Lung (tissue), 12 donors: Measurements from ENCODE around the gene SSBP3. TPM values are rescaled to one million over a fixed set of nuclear protein-coding genes. Genes with fewer than 3 reads are reported as not detected.

ENCODE experiments used
- ATAC-seq: fragments of 200-7000 bp; cut with Tn5 transposase; one replicate; pipeline ENCODE4 v1.9.1; 2020; ENCODE audit warnings: moderate number of reproducible peaks; ENCODE audit not compliant: insufficient read depth, low FRiP score
- DNase-seq, 3 donors: peaks; one replicate each; pipeline ENCODE4 v3.0.0-alpha.2; 2013 to 2017
- H3K27ac ChIP-seq, 2 donors: one replicate each; pipeline ENCODE4 v1.5.1; 2013; ENCODE audit warnings: mild to moderate bottlenecking in 2 of 2, moderate library complexity in 2 of 2, control low read depth in 1 of 2, inconsistent platforms in 1 of 2, low read depth in 1 of 2, low read length in 1 of 2
- H3K27me3 ChIP-seq, 3 donors: one replicate each; pipeline ENCODE4 v1.5.1; 2013; ENCODE audit warnings: low read length in 2 of 3; ENCODE audit not compliant: control insufficient read depth in 3 of 3, insufficient read depth in 3 of 3
- H3K36me3 ChIP-seq, 4 donors: one replicate each; pipeline ENCODE4 v1.5.1; 2013; ENCODE audit warnings: low read length in 4 of 4, mild to moderate bottlenecking in 1 of 4, moderate library complexity in 1 of 4; ENCODE audit not compliant: control insufficient read depth in 4 of 4, insufficient read depth in 4 of 4
- H3K4me1 ChIP-seq, 5 donors: one replicate each; pipeline ENCODE4 v1.5.1; 2013; ENCODE audit warnings: low read length in 5 of 5, mild to moderate bottlenecking in 2 of 5, moderate library complexity in 1 of 5; ENCODE audit not compliant: control insufficient read depth in 5 of 5, insufficient read depth in 5 of 5
- H3K4me3 ChIP-seq: one replicate; pipeline ENCODE4 v1.5.1; 2013; ENCODE audit warnings: mild to moderate bottlenecking, control low read depth, moderate library complexity
- H3K9ac ChIP-seq, 2 donors: one replicate each; pipeline ENCODE4 v1.5.1; 2013; ENCODE audit warnings: low read length in 2 of 2, control low read depth in 1 of 2; ENCODE audit not compliant: insufficient read depth in 1 of 2
- H3K9me3 ChIP-seq, 4 donors: one replicate each; pipeline ENCODE4 v1.5.1; 2013; ENCODE audit warnings: low read length in 3 of 4, mild to moderate bottlenecking in 1 of 4, moderate library complexity in 1 of 4; ENCODE audit not compliant: control insufficient read depth in 4 of 4, insufficient read depth in 3 of 4
- WGBS, 2 donors: extraction: QIAGEN DNeasy Blood & Tissue Kit; methylation state at CpG; one replicate each; pipeline ENCODE4 v1.1.7; 2013; 5-methylcytosine and 5-hydroxymethylcytosine counted together
- polyA plus RNA-seq, 2 donors: library from polyadenylated mRNA; stranded (reverse); fragments of 200-250 nt; gene quantifications; one replicate each; pipeline ENCODE4 v1.2.1, GENCODE V29; 2013
- total RNA-seq, 2 donors: library from RNA; depleted of rRNA in 1 of 2; stranded (reverse); fragments of >200 nt in 1 of 2; gene quantifications; one replicate each; pipeline ENCODE4 v1.2.1, GENCODE V29; 2014 to 2021
- TF ChIP-seq, protein P1 (sequence below): IDR thresholded peaks from 2 replicates; pipeline ENCODE4 v1.5.1; 2012; ENCODE audit warnings: mild to moderate bottlenecking; ENCODE audit errors: control extremely low read depth, extremely low read depth
- donor health status: control.
- donor health status: control.
- donor health status: Bipolar disorder and iron deficiency.
- donor health status: healthy.
- donor health status: DM: yes; HTN: yes; CAD: no.

Gene SSBP3
- total and polyA plus RNA-seq, 4 donors: 15.9 to 47.8 (median 34.8) TPM

DNA sequence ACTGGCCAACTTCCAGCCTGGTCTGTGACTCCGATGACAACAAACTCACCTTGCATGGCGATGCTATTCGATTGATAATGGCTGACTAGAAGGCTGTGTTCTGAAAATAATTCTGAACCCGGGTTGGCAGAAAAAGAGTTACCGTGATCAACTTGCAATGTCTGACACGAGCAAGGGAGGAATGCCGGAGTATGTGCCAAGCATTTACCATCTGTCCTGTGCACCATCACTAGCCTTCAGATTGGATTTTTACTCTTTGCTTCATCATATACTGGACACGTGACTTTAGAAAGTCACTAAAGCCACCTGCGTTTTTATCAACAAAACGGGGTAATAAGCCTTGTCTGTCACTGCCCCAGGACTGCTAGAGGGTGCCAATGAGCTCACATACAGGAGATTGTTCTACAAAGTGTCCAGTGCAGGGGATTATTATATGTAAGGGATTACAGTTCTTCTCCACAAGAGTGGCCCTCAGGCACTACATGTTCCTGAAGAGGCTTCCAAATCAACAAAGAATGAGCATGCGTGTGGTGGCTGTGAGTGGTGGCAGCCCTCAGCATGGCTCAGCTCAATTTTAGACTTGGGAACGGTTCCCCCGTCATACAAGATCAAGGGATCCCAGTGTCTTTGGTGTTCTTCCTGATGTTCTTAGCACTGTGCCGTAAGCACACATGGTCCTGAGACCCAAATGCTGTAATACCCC lies 35.8 kb downstream of the SSBP3 start:
- Histone ChIP-seq H3K9me3 (no peaks in the 10 kb centered on the region), H3K27ac (no peak overlapping the region), H3K4me1 (peaks cover 0 to 45% (median 21%) of the 10 kb centered on the region in 5 donors), H3K9ac (no peak overlapping the region), H3K4me3 (no peak overlapping the region), H3K36me3 (peaks cover 0 to 4% (median 1%) of the 10 kb centered on the region in 4 donors), H3K27me3 (no peaks in the 10 kb centered on the region)
- no peak for ATAC-seq
- DNase-seq: no peak
- TF ChIP-seq, protein P1, sequence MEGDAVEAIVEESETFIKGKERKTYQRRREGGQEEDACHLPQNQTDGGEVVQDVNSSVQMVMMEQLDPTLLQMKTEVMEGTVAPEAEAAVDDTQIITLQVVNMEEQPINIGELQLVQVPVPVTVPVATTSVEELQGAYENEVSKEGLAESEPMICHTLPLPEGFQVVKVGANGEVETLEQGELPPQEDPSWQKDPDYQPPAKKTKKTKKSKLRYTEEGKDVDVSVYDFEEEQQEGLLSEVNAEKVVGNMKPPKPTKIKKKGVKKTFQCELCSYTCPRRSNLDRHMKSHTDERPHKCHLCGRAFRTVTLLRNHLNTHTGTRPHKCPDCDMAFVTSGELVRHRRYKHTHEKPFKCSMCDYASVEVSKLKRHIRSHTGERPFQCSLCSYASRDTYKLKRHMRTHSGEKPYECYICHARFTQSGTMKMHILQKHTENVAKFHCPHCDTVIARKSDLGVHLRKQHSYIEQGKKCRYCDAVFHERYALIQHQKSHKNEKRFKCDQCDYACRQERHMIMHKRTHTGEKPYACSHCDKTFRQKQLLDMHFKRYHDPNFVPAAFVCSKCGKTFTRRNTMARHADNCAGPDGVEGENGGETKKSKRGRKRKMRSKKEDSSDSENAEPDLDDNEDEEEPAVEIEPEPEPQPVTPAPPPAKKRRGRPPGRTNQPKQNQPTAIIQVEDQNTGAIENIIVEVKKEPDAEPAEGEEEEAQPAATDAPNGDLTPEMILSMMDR: no peak
- 80 to 86% methylated on average over 14 of the region's 14 CpGs for WGBS, 2 donors

- Histone ChIP-seq H3K9me3 (no peaks in the 10 kb centered on the region), H3K27me3 (no peaks in the 10 kb centered on the region), H3K36me3 (peaks cover 0 to 4% (median 1%) of the 10 kb centered on the region in 4 donors), H3K4me3 (no peak overlapping the region), H3K4me1 (peaks cover 4 to 30% (median 21%) of the 10 kb centered on the region in 5 donors), H3K9ac (no peak overlapping the region), H3K27ac (no peak overlapping the region)
- TF ChIP-seq, protein P1: no peak
- DNase-seq (no peak), ATAC-seq (no peak)
- 91 to 100% methylated on average over 2 of the region's 2 CpGs for WGBS, 2 donors
Observed at GRCh38 chr1:54367613-54368012, 38.6 kb downstream of the SSBP3 start.

GRCh38 chr1:54365847-54366246 lies 40.3 kb downstream of the SSBP3 start:
- Histone ChIP-seq H3K36me3 (peaks cover 0 to 4% (median 1%) of the 10 kb centered on the region in 4 donors), H3K4me3 (no peak overlapping the region), H3K9me3 (no peaks in the 10 kb centered on the region), H3K27me3 (no peaks in the 10 kb centered on the region), H3K27ac (no peak overlapping the region), H3K4me1 (peaks cover 4 to 17% (median 16%) of the 10 kb centered on the region in 5 donors), H3K9ac (no peak overlapping the region)
- ATAC-seq: no peak
- TF ChIP-seq, protein P1: no peak
- WGBS, 2 donors: 65 to 83% methylated on average over 3 of the region's 3 CpGs
- no peak for DNase-seq

DNA sequence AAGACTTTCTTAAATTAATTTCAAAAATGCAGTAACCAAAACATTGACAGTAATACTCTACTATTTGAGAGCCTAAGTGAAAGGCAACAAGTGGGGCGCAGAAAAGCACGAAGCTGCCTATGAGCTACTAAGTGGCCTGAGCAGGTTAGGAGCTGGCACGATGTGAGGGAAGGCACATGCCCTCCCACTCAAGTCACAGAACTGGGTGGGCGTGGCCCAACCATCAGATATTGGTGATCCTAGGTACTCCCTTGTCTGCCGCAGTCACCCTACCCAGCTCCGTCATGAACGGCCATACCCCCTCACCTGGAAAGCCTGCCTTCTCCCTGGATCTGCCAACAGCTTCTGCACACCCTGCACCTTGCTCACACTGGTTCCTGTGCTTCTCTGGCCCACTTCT lies 40.8 kb downstream of the SSBP3 start:
- H3K36me3 ChIP-seq: peaks cover 0 to 4% (median 1%) of the 10 kb centered on the region in 4 donors
- TF ChIP-seq, protein P1: no peak
- no peaks in the 10 kb centered on the region for H3K9me3 ChIP-seq
- H3K4me3 ChIP-seq: no peak overlapping the region
- H3K27me3 ChIP-seq: no peaks in the 10 kb centered on the region
- H3K9ac ChIP-seq: no peak overlapping the region
- ATAC-seq (no peak), DNase-seq (no peak)
- no peak overlapping the region for H3K27ac ChIP-seq
- 78 to 86% methylated on average over 7 of the region's 7 CpGs for WGBS, 2 donors
- H3K4me1 ChIP-seq: peaks cover 4 to 19% (median 12%) of the 10 kb centered on the region in 5 donors
